ENCODE data around the gene ANXA3. TPM values are rescaled to one million over a fixed set of nuclear protein-coding genes. Genes with fewer than 3 reads are reported as not detected.
"Not testable (repeated sequence)": the region's sequence is repeated elsewhere in the genome, so short reads cannot be mapped to it uniquely, and the experiment has no call there.

The ANXA3 gene
- total RNA-seq = 182 TPM
- long read RNA-seq, transcript ANXA3-201 (13 exons, 1,657 nt) = major isoform, 209 of 260 reads
- long read RNA-seq, partial matches to known transcripts = 3 of 260 reads
- long read RNA-seq, other reads (novel, unspliced or antisense) = 44 of 260 reads

DNA sequence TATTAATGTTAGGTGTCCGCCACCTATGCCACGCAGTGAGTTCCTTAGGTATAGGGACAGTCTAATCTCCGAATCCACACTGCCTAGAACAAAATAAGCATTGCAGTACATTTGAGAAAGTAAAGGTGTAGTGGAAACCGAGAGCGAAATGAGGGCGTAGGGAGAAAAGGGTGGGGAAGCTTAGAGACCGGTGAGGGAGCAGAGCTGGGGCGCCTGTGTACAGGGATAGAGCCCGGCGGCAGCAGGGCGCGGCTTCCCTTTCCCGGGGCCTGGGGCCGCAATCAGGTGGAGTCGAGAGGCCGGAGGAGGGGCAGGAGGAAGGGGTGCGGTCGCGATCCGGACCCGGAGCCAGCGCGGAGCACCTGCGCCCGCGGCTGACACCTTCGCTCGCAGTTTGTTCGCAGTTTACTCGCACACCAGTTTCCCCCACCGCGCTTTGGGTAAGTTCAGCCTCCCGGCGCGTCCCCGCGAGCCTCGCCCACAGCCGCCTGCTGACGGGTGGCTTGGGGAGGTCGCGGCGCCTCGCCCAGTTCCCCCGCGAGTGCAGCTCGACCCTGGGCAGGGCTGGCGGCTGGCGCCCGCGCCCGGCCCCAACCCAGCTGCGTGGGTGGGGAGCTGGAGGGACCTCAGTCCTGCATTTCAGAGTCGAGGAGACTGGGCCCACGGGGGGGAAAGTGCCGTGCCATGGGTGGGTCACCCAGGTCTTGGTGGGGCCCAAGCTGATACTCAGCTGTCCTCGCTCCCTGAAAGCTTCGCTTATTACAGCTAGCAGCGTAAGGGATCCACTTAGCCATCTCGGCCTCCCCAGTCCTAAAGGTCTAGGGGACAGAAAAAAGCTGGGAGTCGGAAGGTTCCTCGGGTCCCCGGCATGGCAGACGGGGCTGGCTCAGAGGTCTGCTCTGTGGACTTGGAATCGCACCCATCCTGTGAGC, at the start of gene ANXA3:
TSS of gene ANXA3 (plus strand) at position 351 of the 932 bp plus-strand sequence. CDS start 2,704 bp downstream, outside the sequence.
- H3K27ac ChIP-seq = peak within 1 kb of the TSS; percentile 83
- peak; percentile 83 for DNase-seq

GRCh38 chr4:78506260-78506659, 45.3 kb upstream of the ANXA3 start:
- H3K4me3 ChIP-seq; intact Hi-C loops (cut with DNase I); H3K27ac ChIP-seq; DNase-seq; H3K27me3 ChIP-seq; H3K9me3 ChIP-seq; H3K4me1 ChIP-seq; H3K36me3 ChIP-seq; ATAC-seq: not testable (repeated sequence)

More for the DNA sequence above, at the start of gene ANXA3:
- no peak for TF ChIP-seq CTCF (IDR thresholded peaks at IDR 0.05)
- Histone ChIP-seq H3K36me3 (no peaks in the 10 kb centered on the region), H3K27me3 (no peaks in the 10 kb centered on the region), H3K4me1 (peaks cover 8% of the 10 kb centered on the region), H3K4me3 (peak within 1 kb of the TSS; percentile 58), H3K9me3 (no peaks in the 10 kb centered on the region)
- intact Hi-C loops (cut with DNase I) = no loop called here
- peak; percentile 94 for ATAC-seq

DNA sequence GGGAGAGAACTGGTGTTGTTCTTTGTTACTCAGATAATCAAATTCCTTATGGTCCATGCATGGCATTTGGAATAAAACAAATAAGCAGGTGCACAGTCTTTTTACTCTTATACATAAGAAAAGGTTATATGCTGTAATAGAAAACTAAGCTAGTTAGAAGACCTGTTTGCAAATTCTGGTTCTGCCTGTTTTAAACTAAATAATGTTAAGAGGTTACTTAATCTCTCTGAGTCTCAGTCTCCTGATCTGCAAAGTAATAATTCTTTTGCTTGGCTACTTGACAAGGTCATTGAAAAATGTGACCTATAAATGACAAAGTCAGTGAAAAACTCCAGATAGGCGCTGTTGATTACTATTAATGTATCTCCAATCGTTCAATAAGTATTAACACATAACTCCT, 42.5 kb upstream of the ANXA3 start:
- H3K27me3 ChIP-seq = no peaks in the 10 kb centered on the region
- no peaks in the 10 kb centered on the region for H3K4me1 ChIP-seq
- no peak overlapping the region for H3K4me3 ChIP-seq
- H3K9me3 ChIP-seq = no peaks in the 10 kb centered on the region
- H3K36me3 ChIP-seq = no peaks in the 10 kb centered on the region
- ATAC-seq = no peak
- no peak for DNase-seq
- intact Hi-C loops (cut with DNase I) = no loop called here
- no peak overlapping the region for H3K27ac ChIP-seq
- no peak for TF ChIP-seq CTCF (IDR thresholded peaks at IDR 0.05)

DNA sequence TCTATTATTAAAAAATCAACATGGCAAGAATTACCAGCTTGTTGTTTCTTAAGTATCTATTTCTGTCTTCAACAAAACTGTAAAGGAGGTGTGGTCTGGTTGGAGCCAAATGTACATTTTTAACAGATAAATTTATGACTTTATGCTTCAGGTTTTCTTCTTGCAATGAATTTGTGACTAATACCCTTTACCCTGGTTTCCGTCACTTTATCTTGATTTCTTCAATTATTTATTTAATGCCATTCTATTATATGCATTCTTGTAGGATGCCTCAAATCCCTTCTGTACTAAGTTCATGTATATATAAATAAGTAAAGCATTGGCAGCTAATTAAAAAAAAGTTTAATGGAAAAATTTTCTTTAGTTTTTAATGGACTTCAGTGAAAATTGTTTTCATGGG, 41.5 kb upstream of the ANXA3 start:
- Histone ChIP-seq H3K27me3 (no peaks in the 10 kb centered on the region), H3K9me3 (no peaks in the 10 kb centered on the region), H3K27ac (no peak overlapping the region), H3K36me3 (no peaks in the 10 kb centered on the region), H3K4me3 (no peak overlapping the region), H3K4me1 (no peaks in the 10 kb centered on the region)
- DNase-seq (no peak), ATAC-seq (no peak)
- TF ChIP-seq CTCF (IDR thresholded peaks at IDR 0.05) = no peak
- intact Hi-C loops (cut with DNase I) = no loop called here

DNA sequence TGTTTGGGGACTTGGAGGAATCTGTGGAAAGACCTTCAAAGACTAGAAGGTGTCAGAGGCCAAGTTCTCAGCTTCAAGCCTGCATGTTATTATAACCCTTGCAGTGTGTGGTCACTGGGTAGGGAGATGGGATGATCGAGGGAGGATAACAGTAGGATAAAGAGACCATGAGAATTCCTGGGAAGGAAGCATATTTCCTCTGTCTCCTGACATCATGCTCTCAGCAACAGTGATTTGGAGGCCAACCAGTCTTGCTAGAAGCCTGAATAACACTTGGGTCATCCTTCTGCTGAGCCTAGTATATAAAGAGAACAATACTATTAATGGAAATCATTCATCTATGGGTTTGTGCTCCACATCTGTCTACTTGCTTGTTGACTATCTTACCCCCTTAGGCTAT, 40.9 kb upstream of the ANXA3 start:
- no peaks in the 10 kb centered on the region for H3K4me1 ChIP-seq
- ATAC-seq = no peak

More for the DNA sequence above, 40.9 kb upstream of the ANXA3 start:
- TF ChIP-seq CTCF (IDR thresholded peaks at IDR 0.05) = no peak
- no peak for DNase-seq
- Histone ChIP-seq H3K9me3 (no peaks in the 10 kb centered on the region), H3K36me3 (no peaks in the 10 kb centered on the region), H3K4me3 (no peak overlapping the region), H3K27me3 (no peaks in the 10 kb centered on the region), H3K27ac (no peak overlapping the region)
- intact Hi-C loops (cut with DNase I) = no loop called here
